ENCODE data around the gene UBE2E2.

Gene UBE2E2

DNA sequence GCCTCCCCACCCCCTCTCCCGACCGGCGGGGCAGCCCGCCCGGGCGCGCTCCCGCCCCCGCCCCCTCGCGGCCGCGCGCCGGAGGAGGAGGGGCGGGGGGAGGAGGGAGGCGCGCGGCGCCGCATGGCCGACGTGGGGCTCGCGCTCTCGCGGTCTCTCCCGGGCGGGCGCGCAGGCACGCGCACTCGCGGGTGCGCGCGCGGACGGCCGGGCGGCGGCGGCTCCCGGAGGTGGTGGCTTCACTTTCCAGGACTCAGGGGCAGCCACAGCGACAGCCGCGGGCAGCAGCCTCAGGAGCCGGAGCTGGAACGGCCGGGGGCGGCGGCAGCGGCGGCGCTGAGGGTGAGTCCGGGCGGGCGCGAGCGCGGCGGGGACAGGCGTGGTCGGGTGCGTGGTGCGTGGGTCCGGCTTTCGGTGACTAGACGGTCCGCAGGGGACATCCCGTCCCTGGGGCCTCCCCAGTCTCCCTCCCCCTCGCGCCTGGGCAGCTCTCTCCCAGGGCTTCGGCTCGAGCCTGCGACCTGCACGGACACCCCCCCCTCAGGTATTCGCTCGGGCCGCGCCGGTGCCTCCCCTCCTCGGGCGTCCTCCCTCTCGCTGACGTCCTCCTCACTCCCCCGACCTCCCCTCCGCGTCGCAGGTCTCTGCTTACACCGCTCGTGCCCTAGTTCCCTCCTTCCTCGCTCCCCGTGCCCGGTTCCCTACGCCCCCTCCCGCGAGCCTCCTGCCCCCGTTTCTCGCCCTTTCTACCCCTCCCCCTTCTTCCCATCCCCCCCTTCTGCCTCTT is at the start of gene UBE2E2 (continued):
- TF ChIP-seq BCL11A (tag by site-specific recombination; IDR thresholded peaks at IDR 0.05; ENCODE audit: low read depth): no peak
- no peak for TF ChIP-seq ZNF391 (tag by site-specific recombination; IDR thresholded peaks at IDR 0.05; ENCODE audit: borderline replicate concordance, low read depth)
- no peak for TF ChIP-seq ZNF155 (tag by site-specific recombination; IDR thresholded peaks at IDR 0.05)
- TF ChIP-seq ZNF600 (tag by site-specific recombination; IDR thresholded peaks at IDR 0.05): peak; percentile 29; the same call in 1 of the 2 replicates
- TF ChIP-seq ZNF785 (tag by site-specific recombination; IDR thresholded peaks at IDR 0.05): no peak
- TF ChIP-seq MYNN (tag by site-specific recombination; IDR thresholded peaks at IDR 0.05; ENCODE audit: borderline replicate concordance): no peak
- 0 out of 2 replicates have a peak, but pooled peaks have one; percentile 42 for TF ChIP-seq ZNF777 (tag by site-specific recombination; IDR thresholded peaks at IDR 0.05; ENCODE audit: borderline replicate concordance)
- TF ChIP-seq KLF16 (tag by site-specific recombination; IDR thresholded peaks at IDR 0.05): no peak; the same call in none of the 2 replicates
- TF ChIP-seq ZNF704 (tag by site-specific recombination; IDR thresholded peaks at IDR 0.05): no peak
- TF ChIP-seq ZNF791 (tag by site-specific recombination; IDR thresholded peaks at IDR 0.05): no peak
- TF ChIP-seq PRDM10 (tag by site-specific recombination; IDR thresholded peaks at IDR 0.05): peak; percentile 59
- TF ChIP-seq ZNF596 (tag by site-specific recombination; IDR thresholded peaks at IDR 0.05): 0 out of 2 replicates have a peak, but pooled peaks have one; percentile 29
- no peak for TF ChIP-seq ZNF19 (tag by site-specific recombination; IDR thresholded peaks at IDR 0.05; ENCODE audit: low read depth)
- TF ChIP-seq IKZF3 (tag by site-specific recombination; IDR thresholded peaks at IDR 0.05): no peak
- no peak for TF ChIP-seq ZNF544 (tag by site-specific recombination; IDR thresholded peaks at IDR 0.05)
- no peak for TF ChIP-seq HOXD13 (CRISPR knock-in tag; IDR thresholded peaks at IDR 0.05; ENCODE audit: borderline replicate concordance)
- no peak for TF ChIP-seq ZNF175 (tag by site-specific recombination; IDR thresholded peaks at IDR 0.05)
- TF ChIP-seq ZNF843 (tag by site-specific recombination; IDR thresholded peaks at IDR 0.05): peak; percentile 48; the same call in 1 of the 2 replicates
- no peak for TF ChIP-seq ZNF792 (tag by site-specific recombination; IDR thresholded peaks at IDR 0.05)
- peak; percentile 27; the same call in 1 of the 2 replicates for TF ChIP-seq ZNF341 (tag by site-specific recombination; IDR thresholded peaks at IDR 0.05; ENCODE audit: low read depth)
- no peak for TF ChIP-seq ZBTB7A (tag by site-specific recombination; IDR thresholded peaks at IDR 0.05; ENCODE audit: low read depth)
- TF ChIP-seq, protein P1, sequence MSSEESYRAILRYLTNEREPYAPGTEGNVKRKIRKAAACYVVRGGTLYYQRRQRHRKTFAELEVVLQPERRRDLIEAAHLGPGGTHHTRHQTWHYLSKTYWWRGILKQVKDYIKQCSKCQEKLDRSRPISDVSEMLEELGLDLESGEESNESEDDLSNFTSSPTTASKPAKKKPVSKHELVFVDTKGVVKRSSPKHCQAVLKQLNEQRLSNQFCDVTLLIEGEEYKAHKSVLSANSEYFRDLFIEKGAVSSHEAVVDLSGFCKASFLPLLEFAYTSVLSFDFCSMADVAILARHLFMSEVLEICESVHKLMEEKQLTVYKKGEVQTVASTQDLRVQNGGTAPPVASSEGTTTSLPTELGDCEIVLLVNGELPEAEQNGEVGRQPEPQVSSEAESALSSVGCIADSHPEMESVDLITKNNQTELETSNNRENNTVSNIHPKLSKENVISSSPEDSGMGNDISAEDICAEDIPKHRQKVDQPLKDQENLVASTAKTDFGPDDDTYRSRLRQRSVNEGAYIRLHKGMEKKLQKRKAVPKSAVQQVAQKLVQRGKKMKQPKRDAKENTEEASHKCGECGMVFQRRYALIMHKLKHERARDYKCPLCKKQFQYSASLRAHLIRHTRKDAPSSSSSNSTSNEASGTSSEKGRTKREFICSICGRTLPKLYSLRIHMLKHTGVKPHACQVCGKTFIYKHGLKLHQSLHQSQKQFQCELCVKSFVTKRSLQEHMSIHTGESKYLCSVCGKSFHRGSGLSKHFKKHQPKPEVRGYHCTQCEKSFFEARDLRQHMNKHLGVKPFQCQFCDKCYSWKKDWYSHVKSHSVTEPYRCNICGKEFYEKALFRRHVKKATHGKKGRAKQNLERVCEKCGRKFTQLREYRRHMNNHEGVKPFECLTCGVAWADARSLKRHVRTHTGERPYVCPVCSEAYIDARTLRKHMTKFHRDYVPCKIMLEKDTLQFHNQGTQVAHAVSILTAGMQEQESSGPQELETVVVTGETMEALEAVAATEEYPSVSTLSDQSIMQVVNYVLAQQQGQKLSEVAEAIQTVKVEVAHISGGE (tag by site-specific recombination; conservative IDR thresholded peaks at IDR 0.05; ENCODE audit: low read depth): no peak
- TF ChIP-seq, protein P2, sequence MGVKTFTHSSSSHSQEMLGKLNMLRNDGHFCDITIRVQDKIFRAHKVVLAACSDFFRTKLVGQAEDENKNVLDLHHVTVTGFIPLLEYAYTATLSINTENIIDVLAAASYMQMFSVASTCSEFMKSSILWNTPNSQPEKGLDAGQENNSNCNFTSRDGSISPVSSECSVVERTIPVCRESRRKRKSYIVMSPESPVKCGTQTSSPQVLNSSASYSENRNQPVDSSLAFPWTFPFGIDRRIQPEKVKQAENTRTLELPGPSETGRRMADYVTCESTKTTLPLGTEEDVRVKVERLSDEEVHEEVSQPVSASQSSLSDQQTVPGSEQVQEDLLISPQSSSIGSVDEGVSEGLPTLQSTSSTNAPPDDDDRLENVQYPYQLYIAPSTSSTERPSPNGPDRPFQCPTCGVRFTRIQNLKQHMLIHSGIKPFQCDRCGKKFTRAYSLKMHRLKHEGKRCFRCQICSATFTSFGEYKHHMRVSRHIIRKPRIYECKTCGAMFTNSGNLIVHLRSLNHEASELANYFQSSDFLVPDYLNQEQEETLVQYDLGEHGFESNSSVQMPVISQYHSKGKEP (tag by site-specific recombination; IDR thresholded peaks at IDR 0.05): no peak
- TF ChIP-seq TSHZ1 (tag by site-specific recombination; IDR thresholded peaks at IDR 0.05; ENCODE audit: borderline replicate concordance): no peak
- peak; percentile 56; the same call in 1 of the 2 replicates for TF ChIP-seq SP3 (tag by site-specific recombination; IDR thresholded peaks at IDR 0.05)
- TF ChIP-seq GLI4 (tag by site-specific recombination; IDR thresholded peaks at IDR 0.05): no peak

Data from HEK293 (cell line).